DND-41 (cell line): ENCODE data around the gene TBC1D5.

Source experiments
- EZH2 ChIP-seq: IDR thresholded peaks from 3 replicates; pipeline ENCODE4 v1.6.1; 2012; ENCODE audit warnings: borderline replicate concordance, low read depth, mild to moderate bottlenecking, moderate library complexity, low read length, inconsistent platforms; ENCODE audit not compliant: severe bottlenecking
- TF ChIP-seq, protein P1 (sequence below): IDR thresholded peaks from 2 replicates; pipeline ENCODE4 v1.5.1; 2012; ENCODE audit warnings: borderline replicate concordance, low read length, moderate library complexity, mild to moderate bottlenecking; ENCODE audit not compliant: poor library complexity, severe bottlenecking; ENCODE audit errors: extremely low read depth

DNA sequence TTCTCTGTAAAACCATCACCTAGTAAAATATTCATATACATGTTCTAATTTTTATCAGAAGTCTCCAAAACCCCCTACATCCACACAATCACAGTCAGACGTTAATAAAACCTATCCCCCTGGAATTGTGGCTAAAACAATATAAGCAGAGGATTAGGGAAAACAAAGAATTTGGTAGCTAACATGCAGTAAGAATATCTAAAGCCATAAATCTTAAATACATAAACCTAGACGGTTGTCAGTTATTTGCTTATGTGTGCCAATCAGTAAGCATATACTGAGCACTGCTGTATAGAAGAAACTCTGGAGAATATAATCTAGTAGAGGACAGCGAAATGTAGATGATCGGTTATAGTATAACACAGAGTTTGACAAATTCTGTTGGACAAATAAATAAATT is 232.2 kb downstream of the TBC1D5 start:
- TF ChIP-seq, protein P1, sequence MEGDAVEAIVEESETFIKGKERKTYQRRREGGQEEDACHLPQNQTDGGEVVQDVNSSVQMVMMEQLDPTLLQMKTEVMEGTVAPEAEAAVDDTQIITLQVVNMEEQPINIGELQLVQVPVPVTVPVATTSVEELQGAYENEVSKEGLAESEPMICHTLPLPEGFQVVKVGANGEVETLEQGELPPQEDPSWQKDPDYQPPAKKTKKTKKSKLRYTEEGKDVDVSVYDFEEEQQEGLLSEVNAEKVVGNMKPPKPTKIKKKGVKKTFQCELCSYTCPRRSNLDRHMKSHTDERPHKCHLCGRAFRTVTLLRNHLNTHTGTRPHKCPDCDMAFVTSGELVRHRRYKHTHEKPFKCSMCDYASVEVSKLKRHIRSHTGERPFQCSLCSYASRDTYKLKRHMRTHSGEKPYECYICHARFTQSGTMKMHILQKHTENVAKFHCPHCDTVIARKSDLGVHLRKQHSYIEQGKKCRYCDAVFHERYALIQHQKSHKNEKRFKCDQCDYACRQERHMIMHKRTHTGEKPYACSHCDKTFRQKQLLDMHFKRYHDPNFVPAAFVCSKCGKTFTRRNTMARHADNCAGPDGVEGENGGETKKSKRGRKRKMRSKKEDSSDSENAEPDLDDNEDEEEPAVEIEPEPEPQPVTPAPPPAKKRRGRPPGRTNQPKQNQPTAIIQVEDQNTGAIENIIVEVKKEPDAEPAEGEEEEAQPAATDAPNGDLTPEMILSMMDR = no peak
- TF ChIP-seq EZH2 = no peak
